ENCODE data around the gene SH2D3A. TPM values are rescaled to one million over a fixed set of nuclear protein-coding genes. Genes with fewer than 3 reads are reported as not detected.

SH2D3A gene
- total and polyA plus RNA-seq, 2 donors (not counting 3 experiments of a cell fraction or from before 2014, with no cell fraction given): 0.04 to 0.53 TPM

- Histone ChIP-seq H3K4me2 (ENCODE audit: insufficient read depth, low read length) (no peak overlapping the region), H3K4me3 (replicated peaks in 1 of 3; ENCODE audit: insufficient read depth in 1 of 3, low read depth in 1 of 3, low read length in 3 of 3) (no peak overlapping the region), H3K9me1 (replicated peaks; ENCODE audit: control insufficient read depth, extremely low read depth, insufficient read depth, low read length) (no peaks in the 10 kb centered on the region), H3K27me3 (ENCODE audit: control insufficient read depth in 2 of 2, insufficient read depth in 2 of 2, low read length in 2 of 2) (no peaks in the 10 kb centered on the region), H3K9me3 (replicated peaks; ENCODE audit: control insufficient read depth, insufficient read depth, low read length) (no peaks in the 10 kb centered on the region), H3K27ac (ENCODE audit: insufficient read depth, low read depth, low read length) (no peak overlapping the region), H3K4me1 (ENCODE audit: control insufficient read depth, extremely low read depth, insufficient read depth, low read length) (peaks cover 4% of the 10 kb centered on the region), H3K79me2 (ENCODE audit: control insufficient read depth, insufficient read depth, low read length) (no peaks in the 10 kb centered on the region), H2AFZ (ENCODE audit: low read depth, low read length) (no peak overlapping the region), H3K9ac (replicated peaks; ENCODE audit: extremely low read depth, insufficient read depth, low read length) (no peak overlapping the region), H4K20me1 (replicated peaks; ENCODE audit: control insufficient read depth, extremely low read depth, insufficient read depth, low read length) (no peaks in the 10 kb centered on the region), H3K36me3 (ENCODE audit: control insufficient read depth in 2 of 2, extremely low read depth in 1 of 2, insufficient read depth in 2 of 2, low read length in 2 of 2) (no peaks in the 10 kb centered on the region)
- dilution Hi-C loops (cut with MboI; ENCODE audit: extremely low pct_ligation_motif_present, low sequenced_read_pairs): no loop called here
- POLR2A ChIA-PET: no interaction called here
- CTCF ChIA-PET: no interaction called here
- intact Hi-C loops (cut with micrococcal nuclease): no loop called here
- BruUV-seq (replicated peaks): no TSS peak
- TF ChIP-seq FOS (IDR thresholded peaks at IDR 0.05; ENCODE audit: borderline replicate concordance, insufficient read depth, low read length) (no peak), POLR2A (IDR thresholded peaks at IDR 0.05; ENCODE audit: low read depth, low read length) (no peak), CTCF (IDR thresholded peaks at IDR 0.05; ENCODE audit: extremely low read depth in 1 of 2, insufficient read depth in 1 of 2, low read depth in 1 of 2, low read length in 2 of 2) (no peak), JUN (IDR thresholded peaks at IDR 0.05; ENCODE audit: borderline replicate concordance, insufficient read depth, insufficient read length, low read depth) (no peak), MAX (IDR thresholded peaks at IDR 0.05; ENCODE audit: insufficient read depth, insufficient read length) (no peak), EZH2 (IDR thresholded peaks at IDR 0.05; ENCODE audit: borderline replicate concordance, low read depth, low read length, severe bottlenecking) (no peak), MYC (IDR thresholded peaks at IDR 0.05; ENCODE audit: low read depth, low read length) (no peak), POLR2AphosphoS5 (IDR thresholded peaks at IDR 0.05; ENCODE audit: insufficient read depth, low read depth, low read length) (no peak), GATA2 (IDR thresholded peaks at IDR 0.05; ENCODE audit: insufficient read depth, insufficient read length, low read depth, low read length) (no peak)
- DNase-seq (ENCODE audit: low read depth, low spot score) (no peak), FAIRE-seq (no peak)
These were observed 29.0 kb upstream of the SH2D3A start for GRCh38 chr19:6796278-6796677.
